Retinal pigment epithelial cell (primary cell): ENCODE results near the gene IL1RL1.

Experiments
- DNase-seq: peaks from one replicate; pipeline ENCODE4 v3.0.0-alpha.2; 2010; ENCODE audit warnings: low read depth
- H3K4me3 ChIP-seq: 2 replicates; pipeline ENCODE4 v1.5.1; 2011; ENCODE audit warnings: mild to moderate bottlenecking, low read length, control low read depth, moderate library complexity
- CTCF ChIP-seq: conservative IDR thresholded peaks from 2 replicates; pipeline ENCODE4 v1.5.1; 2011; ENCODE audit warnings: low read depth, low read length, control low read depth, inconsistent platforms

The IL1RL1 gene

DNA sequence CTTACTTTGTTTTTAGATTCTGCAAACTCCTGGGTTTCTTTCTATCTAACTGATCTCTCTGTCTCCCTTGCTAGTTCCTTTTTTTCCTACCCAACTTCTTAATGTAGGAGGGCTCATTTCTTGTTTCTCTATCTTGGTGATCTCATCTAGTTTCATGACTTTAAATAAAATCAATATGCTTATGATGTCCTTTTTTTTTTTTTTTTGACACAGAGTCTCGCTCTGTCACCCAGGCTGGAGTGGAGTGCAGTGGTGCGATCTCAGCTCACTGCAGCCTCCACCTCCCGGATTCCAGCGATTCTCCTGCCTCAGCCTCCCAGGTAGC, 42.2 kb upstream of the IL1RL1 start:
- H3K4me3 ChIP-seq, result no peak overlapping the region
- DNase-seq, result no peak
- no peak for TF ChIP-seq CTCF

- DNase-seq, result no peak
Measured at GRCh38 chr2:102271844-102272243, 39.5 kb upstream of the IL1RL1 start.

GRCh38 chr2:102273619-102274211, 37.6 kb upstream of the IL1RL1 start:
- H3K4me3 ChIP-seq, result no peak overlapping the region
- no peak for DNase-seq
- TF ChIP-seq CTCF, result no peak

More at GRCh38 chr2:102271844-102272243, 39.5 kb upstream of the IL1RL1 start:
- no peak overlapping the region for H3K4me3 ChIP-seq
- TF ChIP-seq CTCF, result no peak

DNA sequence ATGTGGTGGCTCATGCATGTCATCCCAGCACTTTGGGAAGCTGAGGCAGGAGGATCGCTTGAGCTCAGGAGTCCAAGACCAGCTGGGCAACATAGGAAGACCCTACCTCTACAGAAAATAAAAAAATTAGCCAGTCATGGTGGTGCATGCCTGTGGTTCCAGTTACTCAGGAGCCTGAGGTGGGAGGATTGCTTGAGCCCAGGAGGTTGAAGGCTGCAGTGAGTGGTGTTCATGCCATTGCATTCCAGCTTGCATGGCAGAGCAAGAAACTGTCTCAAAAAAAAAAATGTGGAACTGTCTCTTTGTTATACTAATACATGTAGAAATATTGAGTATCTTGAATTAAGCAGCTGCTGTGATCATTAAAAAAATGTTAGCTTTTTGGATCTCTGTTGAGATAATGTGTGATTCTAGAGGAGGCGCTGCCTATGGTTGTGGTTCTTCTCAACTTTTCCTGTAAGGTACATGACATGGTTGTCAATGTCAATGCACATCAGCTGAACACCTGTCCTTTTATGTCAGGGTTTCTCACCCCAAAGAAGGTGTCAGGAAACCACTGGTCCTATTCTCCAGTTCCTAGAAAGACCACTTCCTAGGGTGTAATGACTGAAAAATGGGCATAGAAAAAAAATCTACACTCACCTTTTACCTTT, 34.7 kb upstream of the IL1RL1 start:
- no peak overlapping the region for H3K4me3 ChIP-seq
- no peak for TF ChIP-seq CTCF
- no peak for DNase-seq

DNA sequence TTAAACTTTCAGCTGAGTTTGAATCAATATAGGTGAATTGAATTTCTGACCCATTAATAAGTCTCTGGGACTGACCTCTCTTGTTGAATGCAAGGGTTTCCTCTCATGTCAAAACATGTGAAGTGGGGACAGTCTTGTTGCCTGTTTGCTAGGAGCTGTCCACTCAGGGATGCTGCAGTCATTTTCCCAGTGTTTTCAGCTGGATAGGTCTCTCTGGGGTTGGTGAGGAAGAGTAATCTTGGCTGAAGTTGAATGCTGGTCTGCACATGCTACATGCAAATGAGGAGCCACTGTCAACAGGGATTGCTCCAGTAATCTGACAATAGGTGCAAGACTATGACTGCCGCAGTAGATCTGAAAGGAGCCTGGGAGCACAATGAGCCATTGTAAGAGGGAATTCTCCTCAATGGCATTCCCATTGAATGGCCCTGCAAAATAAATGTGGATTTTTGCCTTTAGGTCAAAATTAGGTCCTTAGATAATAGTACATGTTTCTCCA, 34.1 kb upstream of the IL1RL1 start:
- no peak for TF ChIP-seq CTCF
- H3K4me3 ChIP-seq, result no peak overlapping the region
- no peak for DNase-seq

DNA sequence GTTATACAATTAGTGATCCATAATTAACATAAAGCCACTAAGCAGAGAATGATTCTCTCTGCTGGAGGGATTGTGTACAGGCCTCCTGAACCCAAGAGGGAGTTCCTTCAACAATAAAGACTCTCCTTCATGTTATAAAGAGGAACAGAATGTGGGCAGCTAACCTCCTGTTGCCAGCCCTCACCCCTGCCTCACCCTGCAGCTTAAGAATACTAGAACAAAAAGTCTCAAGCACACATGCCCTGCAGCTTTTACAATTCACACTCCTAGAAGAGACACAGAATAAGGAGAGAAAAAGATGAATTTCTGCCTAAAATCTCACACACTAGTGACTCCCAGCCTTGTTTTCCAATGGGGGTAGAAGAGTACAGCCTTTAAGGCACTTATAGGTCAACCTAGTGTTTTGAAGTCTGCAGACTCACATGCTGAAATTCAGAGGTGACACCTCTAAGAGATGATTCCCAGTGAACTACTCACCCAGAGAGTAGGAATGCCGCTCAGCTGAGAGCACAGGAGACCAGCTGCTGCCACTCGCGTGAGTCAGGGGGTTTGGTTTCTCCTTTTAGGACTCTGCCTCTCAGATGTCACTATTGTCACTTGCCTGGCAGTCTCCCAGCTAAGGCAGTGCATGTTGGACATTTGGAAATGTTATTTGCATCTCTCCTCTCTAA, 32.5 kb upstream of the IL1RL1 start:
- DNase-seq, result no peak
- no peak overlapping the region for H3K4me3 ChIP-seq
- no peak for TF ChIP-seq CTCF

GRCh38 chr2:102279391-102279735, 32.0 kb upstream of the IL1RL1 start:
- no peak for DNase-seq
- TF ChIP-seq CTCF, result no peak
- no peak overlapping the region for H3K4me3 ChIP-seq
